Measurements from ENCODE around the gene ZFYVE27.

DNA sequence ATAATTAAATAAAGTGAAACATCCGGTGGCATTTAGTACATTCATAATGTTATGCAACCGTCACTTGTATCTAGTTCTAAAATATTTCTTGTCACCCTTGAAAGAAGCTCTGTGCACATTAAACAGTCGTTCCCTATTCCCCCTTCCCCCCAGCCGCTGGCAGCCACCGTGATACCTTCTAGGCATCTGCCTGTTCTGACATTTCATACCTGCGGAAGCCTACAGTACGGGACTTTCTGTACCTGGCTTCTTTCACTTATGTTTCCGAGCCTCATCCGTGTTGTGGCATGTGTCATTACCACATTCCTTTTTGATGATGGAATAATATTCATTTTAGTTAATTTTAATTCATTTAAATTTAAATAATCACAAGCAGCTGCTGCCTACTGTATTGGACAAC is 48.8 kb downstream of the ZFYVE27 start:
- TF ChIP-seq, protein P1, sequence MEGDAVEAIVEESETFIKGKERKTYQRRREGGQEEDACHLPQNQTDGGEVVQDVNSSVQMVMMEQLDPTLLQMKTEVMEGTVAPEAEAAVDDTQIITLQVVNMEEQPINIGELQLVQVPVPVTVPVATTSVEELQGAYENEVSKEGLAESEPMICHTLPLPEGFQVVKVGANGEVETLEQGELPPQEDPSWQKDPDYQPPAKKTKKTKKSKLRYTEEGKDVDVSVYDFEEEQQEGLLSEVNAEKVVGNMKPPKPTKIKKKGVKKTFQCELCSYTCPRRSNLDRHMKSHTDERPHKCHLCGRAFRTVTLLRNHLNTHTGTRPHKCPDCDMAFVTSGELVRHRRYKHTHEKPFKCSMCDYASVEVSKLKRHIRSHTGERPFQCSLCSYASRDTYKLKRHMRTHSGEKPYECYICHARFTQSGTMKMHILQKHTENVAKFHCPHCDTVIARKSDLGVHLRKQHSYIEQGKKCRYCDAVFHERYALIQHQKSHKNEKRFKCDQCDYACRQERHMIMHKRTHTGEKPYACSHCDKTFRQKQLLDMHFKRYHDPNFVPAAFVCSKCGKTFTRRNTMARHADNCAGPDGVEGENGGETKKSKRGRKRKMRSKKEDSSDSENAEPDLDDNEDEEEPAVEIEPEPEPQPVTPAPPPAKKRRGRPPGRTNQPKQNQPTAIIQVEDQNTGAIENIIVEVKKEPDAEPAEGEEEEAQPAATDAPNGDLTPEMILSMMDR (IDR thresholded peaks at IDR 0.05), result no peak
- TF ChIP-seq POLR2A (IDR thresholded peaks at IDR 0.05) (no peak), POLR2AphosphoS5 (IDR thresholded peaks at IDR 0.05; ENCODE audit: insufficient read depth in 1 of 2, low read depth in 1 of 2) (no peak)
